Globus pallidus (tissue), 1 donor: ENCODE data around the gene DHODH.

Experiments used
- DNase-seq: peaks from one replicate; pipeline ENCODE4 v3.0.0-alpha.2; 2015; ENCODE audit warnings: low spot score

Gene DHODH

DNA sequence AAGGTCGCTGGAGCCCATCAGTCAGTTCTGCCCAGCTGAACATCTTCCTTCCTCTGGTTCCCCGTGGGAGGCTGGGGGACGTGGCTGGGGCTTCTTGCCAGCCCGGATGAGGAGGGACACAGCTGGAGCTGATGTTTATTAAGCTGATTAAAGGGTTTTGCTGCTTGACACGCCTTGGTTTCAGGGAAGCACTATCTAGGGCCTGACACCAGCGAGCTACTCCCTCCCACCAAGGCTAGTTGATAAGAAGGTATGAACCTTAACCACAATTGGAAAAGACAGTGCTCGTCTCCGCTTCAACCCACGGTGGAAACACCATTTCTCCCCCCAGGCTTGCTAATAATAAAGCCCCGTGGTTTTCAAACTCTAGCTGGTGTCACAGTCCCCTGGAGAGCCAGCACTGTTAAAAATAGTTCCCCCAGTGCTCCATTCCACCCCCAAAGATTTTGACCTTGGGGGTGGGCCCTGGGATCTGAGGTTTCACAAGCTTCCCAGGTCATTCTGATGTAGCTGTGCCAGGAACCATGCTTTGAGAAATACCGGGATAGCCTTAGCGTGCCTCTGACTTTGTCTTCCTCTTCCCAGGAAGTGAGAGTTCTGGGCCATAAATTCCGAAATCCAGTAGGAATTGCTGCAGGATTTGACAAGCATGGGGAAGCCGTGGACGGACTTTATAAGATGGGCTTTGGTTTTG, 5.5 kb downstream of the DHODH start:
- DNase-seq = no peak

DNA sequence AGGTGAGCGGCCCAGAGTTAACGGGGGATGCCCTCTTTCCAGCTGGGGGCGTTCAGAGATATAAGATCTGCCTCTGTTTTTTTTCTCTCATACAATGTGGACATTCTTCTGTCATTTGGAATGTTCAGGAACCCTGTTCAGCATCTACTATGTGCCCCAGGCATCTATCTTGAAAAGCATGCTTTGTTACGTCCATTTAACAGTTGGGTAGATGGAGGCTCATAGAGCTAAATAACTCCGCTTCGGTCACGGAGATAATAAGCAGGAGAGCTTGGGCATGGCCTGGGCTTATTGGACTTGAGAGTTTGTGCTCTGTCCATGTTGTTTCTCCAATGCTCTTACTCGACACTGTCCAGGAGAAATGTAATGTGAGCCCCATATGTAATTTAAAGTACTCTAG, 6.1 kb downstream of the DHODH start:
- DNase-seq = no peak

DNA sequence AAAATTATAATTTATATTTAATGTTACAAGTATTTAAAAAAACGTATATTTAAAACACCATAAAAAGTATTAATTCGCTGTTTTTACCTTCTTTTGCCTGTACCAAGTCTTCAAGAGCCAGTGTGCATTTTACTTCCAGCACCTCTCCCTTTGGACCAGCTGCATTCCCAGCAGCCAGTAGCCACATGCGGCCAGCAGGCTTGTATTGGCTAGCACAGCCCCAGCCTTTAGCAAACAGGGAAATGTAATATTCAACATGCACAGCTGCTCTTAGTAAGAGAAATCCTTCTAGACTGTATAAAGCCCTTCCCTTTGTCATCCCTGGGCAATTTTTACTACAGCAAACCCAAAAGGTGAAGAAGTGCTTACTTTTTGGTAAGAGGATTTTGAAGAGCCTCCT, 6.6 kb downstream of the DHODH start:
- DNase-seq = no peak

DNA sequence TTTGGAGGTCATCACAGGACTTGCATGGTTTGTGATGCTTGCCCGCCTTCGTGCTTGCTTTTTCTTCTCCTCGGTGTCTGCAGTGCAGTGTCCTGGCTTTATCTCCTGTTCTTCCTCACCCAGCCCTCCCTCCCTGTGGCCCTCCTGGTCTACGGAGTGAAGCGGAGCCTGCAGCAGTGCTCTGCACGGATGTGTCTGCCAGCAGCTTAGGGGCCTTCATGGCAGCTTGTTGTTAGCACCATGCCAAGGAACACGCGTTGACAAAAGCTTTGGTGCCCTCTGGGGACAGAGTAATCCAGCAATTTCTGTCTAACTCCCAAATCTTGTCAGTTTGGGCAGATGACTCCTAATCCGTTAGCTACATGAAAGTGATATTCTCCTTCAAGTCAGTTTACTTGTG, 9.9 kb downstream of the DHODH start:
- DNase-seq = no peak

DNA sequence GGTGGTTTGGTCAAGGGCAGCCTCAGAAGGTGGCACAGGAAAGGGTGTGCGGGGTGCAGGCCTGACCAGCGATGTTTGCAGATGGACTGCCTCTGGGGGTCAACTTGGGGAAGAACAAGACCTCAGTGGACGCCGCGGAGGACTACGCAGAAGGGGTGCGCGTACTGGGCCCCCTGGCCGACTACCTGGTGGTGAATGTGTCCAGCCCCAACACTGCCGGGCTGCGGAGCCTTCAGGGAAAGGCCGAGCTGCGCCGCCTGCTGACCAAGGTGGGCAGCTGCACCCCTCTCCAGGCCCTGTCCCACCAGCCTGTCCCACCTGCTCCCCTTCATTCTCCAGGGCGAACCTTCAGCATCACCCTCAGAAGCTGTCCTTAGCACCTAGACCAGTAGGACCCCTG, 12.5 kb downstream of the DHODH start:
- DNase-seq = no peak

DNA sequence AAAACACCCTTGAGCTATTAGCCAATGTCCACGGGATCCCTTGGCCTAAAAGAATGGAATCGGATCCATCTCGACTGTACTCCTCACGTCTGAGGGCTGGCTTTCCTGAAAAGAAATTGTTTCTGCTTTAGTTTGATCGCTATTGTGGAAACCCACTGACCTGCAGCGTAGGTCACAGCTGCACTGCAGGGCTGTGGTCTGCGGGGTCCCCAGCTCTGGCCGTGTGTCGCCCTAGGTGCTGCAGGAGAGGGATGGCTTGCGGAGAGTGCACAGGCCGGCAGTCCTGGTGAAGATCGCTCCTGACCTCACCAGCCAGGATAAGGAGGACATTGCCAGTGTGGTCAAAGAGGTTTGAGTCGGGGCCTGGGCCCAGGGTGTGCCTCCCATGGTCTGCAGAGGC, 13.6 kb downstream of the DHODH start:
- no peak for DNase-seq

DNA sequence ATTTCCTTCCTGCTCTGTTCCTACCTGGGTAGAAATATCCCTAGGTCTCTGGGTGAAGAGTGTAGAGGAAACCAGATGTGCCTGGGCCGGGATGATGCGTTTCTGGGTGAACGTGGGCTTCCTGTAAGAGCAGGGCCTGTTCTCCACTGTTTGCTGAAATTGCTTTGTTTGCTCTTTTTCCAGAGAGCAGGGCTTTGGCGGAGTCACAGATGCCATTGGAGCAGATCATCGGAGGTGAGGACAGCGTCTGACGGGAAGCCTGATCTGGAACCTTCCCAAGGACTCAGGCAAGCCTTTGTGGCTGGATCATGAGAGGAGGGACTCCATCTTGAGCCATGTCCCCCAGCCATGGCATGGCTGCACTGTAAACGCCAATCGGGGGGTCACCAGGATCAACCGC, 15.4 kb downstream of the DHODH start:
- no peak for DNase-seq

DNA sequence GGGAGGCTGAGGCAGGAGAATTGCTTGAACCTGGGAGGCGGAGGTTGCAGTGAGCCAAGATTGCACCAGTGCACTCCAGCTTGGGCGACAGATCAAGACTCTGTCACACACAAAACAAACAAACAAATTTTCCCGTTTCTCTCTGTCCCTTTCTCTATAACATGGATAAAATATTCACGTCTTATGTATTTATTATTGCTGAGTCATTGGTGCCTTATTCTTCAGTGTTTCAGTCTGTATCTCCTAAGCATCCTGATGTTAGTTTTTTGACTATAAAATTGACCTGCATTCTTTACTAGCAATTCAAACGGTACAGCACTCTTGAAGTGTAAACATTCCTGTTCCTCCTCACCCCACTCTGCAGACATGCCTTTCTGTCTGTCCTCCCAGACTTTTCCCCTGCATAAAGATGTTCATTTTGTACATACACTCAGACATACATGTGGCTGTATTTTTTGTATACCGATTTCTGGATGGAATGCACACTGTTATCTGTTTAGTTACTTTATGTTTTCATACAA, 16.4 kb downstream of the DHODH start:
- no peak for DNase-seq

DNA sequence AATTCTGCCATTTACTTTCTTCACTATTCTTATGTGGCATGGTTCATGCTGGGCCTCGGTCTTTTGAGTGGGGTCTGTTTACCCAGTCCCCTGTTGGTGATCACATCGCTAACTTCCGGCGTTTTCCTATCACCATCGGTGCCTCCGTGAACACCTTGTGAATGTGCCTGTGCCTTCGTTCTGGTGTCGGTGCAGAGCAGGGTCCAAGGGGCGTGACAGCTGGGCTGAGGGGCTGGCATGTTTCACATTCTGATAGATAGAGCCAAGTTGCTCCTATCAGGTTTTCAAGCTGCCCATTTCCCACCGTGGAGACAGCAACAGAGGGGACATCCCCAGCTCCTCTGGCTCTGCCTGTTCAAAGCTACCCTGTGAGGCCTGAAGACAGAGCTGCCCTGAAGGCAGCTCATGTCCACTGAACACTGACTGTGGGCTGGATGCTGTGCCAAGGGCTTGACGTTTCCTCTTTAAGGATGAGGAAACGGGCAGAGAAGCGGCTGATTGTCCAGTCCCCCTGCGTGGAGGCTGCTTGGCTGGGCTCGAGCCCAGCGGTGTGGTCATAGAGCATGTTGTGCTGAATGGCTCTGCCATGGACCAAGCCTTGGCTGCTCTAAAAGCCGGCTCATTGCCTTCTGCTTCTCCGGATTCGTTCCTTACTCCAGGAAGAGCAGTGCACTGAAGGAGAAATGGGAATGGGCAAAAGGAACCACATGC, 17.0 kb downstream of the DHODH start:
- peak; percentile 58 for DNase-seq

DNA sequence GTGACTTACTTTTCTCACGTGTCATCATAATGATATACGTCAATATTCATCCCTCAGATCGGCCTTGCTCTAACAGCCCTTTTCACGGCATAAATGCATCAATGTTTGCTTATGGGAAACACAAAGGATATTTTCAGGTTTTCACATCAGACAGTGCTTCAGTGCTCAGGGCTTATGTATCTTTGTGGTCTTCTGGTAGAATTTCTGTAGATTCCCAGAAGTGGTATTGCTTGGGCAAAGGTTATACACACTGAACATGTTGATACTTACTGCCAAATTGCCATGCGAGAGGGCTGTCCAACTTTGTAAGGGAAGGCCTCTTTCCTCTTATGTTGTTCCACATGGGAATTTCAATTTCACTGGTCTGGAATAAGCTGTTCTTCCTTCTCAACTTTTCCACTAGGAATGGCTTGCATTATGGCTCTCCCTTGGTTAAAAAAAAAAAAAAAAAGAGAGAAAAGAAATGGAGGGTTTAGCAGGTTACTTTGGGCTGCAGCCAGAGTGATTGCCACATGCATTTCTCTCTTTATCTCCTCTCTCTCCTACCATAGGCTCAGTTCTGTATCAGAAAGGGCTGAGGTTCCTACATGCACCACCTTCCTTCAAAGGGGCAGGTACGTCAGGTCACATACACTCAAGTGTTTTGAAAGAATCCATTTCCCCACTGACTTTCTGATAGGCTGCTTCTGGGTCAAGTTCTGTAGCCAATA, 19.3 kb downstream of the DHODH start:
- no peak for DNase-seq

DNA sequence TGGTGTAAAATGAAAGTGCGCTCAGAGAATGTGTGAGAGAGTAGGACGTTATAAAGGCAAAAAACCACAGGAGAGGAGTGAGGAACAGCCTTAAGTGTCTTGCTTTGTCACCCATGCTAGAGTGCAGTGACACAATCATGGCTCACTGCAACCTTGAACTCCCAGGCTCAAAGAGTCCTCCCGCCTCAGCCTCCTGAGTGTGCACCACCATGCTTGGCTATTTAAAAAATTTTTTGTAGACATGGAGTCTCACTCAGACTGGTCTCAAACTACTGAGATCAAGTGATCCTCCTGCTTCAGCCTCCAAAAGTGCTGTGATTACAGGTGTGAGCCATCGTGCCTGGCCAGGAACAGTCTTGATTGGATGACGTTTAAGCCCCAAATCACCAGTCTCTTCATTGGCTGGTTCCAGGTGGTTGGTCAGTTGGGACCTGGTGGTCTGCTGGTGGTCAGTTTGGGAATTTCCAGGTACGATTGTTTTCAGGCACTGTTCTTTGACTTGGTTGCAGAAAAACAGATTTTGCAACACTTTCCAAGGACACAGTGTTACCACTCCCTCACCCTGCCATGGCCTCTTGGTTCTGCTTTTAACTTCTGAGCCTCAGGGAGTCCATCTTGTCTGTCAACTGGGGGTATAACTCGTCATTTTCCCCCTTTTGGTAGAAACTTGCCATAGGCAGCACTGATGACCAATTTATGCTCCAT, 21.2 kb downstream of the DHODH start:
- no peak for DNase-seq

DNA sequence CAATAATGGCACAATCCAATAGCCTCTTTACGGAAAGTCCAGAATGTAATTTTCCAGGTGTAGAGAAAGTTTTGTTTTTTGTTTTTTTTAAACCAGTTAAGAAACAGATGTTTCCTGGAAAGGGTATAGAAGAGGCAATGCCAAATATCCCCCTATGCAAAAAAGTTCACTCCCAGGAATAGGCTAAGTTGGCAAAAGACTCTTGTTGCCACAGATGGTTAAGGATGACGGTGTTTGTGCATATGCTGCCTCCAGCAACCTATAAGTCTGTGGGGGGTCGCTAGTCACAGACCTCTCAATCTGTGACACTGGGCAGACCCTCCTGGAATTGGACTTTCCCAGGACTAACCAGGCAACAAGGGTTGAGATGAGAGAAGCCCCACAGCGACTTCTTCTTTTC, 24.9 kb downstream of the DHODH start:
- DNase-seq = no peak

DNA sequence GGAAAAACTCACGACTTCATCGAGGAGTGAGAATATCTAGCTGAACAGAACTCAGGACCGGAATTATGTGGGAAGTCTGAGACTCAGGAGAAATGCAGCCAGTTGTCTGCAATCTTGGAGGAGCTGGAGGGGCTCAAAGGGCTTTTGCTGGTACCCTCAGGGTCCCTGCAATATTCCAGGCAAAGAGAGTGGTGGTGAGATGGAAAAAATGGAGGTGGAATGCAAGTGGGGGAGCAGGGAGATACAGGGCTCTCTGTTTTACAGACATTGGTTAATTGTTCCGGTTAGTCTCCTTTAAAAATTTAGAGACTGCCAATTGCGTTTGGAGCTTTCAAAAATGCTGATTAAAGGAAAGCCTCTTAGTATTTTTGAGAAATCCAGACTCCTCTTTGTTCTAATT, 27.6 kb downstream of the DHODH start:
- no peak for DNase-seq

DNA sequence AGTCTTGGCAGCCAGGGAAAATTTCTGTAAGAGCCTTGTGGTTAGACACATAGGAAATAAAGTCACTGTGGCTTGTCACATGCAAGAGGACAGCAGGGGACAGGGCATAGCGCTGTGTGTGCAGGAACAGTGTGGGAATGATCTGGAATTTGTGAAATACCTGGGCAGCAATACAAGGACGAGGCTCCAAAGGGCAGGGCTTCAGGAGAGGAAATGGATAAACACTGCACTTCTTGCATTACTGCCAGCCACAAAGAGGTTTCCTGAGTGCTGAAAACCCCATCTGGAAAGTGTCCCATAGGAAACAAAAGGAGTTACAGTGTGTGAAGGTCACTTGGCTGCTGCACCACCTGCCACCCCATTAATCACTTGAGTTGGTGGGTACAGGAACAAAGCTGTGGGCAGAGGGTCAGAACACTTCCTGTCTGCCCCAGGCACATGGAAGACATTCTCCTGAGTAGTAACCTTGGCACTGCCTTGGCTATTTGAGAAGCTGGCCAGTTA, 33.7 kb downstream of the DHODH start:
- no peak for DNase-seq

DNA sequence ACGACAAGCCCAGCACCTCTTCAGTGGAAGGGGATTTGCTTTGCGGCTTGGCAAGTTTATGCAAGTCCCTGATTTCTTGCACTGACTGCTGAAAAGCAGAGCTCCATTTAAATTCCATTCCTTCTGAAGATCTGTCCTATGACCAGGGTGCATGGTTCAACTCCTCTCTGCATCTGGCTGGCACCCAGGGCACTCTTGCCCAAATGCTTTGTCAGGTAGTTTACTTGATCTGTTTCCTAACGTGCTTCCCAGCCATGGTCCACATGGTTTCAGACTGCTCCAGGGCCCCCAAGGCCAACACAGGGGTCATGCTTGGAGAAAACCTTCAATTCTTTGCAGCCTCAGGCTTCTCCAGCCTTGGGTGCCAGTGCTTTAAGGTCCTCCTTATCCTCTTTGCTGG, 34.5 kb downstream of the DHODH start:
- no peak for DNase-seq

DNA sequence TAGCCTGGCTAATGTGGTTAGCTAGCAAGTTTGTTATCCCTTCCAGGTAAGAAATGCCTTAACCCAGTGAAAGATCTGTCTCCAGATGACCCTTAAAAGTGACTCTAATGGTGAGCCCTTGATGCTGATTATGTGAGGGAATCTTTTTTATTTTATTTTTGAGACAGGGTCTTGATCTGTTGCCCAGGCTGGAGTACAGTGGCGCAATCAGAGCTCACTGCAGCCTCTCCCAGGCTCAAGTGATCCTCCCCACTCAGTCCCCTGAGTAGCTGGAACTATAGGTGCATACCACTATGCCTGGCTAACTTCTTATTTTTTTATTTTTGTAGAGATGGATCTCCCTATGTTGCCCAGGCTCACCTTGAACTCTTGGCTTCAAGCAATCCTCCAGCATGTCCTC, 35.0 kb downstream of the DHODH start:
- DNase-seq = no peak

DNA sequence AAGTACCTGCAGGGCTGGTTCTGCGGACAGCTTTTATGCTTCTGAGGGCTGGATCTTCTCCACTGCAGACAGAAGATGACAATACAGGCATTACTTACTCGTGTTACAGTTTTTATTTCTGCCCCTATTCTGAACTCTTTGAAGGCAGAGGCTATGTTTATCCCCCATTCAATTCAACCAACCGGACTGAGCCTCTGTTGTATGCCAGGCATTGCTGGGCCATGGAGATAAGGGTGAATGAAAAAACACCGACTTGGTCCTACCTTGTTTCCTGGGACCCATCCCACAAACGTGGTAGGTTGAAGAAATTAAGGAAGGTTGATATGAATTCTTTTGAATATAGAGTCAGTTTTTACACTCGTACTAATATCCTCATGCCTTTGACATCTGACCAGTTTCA, 35.8 kb downstream of the DHODH start:
- no peak for DNase-seq

DNA sequence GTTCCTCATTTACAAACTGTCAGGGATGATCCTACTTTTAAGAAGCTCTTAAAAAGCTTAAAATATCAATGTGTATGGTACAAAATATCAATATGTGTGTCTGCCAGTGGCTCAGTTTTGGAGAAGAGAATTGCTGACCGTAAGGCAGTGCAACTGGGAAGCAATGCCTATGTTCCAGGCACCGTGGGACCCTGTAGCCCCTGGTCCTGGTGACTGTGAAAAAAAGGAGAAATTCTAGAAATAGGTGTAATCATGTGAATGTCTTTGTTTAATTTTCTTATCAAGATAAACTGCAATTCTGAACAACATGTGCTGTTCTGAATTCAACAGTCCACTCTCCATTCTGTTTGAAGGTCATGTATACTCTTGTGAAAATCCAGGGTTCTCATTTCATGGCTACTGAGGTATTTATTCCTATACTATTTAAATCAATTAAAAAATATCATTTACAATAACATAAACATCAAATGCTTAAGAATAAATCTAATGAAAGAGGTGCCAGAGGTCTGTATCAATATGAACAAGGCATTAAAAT, 36.3 kb downstream of the DHODH start:
- no peak for DNase-seq

DNA sequence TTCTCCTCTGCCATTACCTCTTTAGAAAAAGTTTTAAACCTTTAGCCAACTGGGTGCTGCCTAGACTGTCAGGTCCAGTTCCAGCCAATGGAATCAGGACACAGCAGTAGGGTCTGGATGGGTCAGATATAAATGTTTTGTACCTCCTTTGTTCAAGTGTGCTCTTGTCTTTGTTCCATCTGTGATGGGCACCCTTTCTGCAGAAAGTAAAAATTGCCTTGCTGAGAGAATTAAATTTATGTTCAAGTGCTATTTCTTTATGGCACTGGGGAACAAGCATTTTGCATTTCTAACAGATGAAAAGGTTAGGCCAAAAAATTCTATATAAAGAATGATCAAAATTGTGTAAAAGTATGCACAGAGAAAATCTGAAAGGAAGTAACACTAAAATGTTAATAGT, 40.6 kb downstream of the DHODH start:
- no peak for DNase-seq

DNA sequence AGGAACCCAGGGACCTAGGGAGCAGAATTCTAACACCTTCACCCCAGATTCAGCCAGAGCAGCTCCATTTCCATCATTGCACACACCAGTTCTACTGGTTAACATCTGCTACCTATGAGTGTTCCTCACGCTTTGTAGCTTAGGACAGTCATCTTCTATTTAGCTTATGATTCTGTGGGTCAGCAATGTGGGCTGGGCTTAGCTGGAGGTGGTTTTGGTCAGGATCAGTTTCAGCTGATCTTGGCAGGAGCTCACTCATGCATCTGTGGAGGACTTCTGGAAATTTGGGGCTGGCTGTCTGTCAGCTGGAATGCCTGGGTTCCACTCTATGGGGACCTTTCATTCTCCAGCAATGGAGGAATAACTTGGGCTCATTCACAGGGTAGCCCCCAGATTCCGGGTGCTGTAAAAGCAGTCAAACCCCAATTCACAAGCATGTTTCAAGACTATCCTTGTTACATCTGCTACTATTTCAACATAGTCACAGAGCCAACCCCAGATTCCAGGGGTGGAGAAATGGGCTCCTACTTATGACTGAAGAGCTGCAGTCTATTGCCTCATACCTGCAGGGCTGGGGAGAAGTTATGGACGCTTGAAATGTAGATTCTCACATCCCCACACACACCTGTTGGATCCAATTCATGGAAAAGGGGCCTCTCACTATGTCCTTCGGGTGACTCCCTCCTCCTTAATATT, 42.4 kb downstream of the DHODH start:
- no peak for DNase-seq

DNA sequence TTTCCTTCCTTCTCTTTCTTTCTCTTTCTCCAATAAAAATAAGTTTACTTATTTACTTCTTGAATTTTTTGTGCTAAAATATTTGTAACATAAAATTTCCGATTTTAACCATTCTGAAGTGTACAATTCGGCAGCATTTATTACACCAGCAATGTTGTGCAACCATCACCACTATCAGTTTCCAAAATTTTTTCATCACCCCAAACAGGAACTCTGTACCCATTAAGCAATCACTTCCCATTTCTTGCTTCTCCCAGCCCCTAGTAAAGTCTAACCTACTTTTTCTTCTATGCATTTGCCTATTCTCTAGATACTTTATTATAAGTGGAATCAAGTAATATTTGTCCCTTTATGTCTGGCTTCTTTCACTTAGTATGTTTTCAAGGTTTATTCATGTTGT, 43.3 kb downstream of the DHODH start:
- DNase-seq = no peak
